ENCODE results near the gene TTN. TPM values are rescaled to one million over a fixed set of nuclear protein-coding genes. Genes with fewer than 3 reads are reported as not detected.

The TTN gene
- total and polyA plus RNA-seq, 10 of the 15 experiments (the other 5 are each of a cell fraction or from before 2014, with no cell fraction given): 0.15 to 9.0 (median 1.8) TPM

DNA sequence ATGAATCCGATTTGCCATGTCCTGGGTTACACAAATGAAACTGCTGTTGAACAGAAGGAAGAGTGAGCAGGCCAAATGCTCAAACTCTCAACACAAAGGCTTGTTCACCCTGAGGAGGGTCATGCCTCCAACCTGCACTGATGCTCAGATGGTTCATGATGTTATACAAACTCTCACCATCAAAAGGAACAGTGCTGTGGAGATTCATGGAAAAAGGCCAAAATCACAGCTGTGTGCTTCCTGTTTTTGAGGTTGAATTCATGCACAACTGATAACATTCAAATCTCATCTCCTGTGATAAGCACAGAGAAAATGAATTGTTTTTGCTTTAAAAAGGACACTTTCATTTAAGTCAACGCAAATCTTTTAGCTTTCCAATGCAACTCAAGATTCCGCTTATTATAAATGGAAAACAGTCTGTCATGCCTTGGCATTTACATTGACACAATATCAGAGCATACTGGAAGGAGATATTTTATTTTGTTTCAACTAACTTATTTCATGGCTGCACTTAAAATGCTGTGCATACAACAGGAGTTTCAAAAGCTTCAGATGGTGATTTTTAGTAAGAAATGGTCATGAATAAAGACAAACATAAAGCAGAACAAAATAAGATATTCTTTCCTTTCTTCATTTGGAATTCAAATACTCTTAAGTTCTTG, 22.2 kb upstream of the TTN start:
- ATAC-seq (no peak), FAIRE-seq (no peak), DNase-seq (ENCODE audit: low read depth, low spot score) (no peak)
- Histone ChIP-seq H3K4me2 (ENCODE audit: control insufficient read depth, insufficient read depth) (no peak overlapping the region), H3K4me1 (ENCODE audit: control insufficient read depth, insufficient read depth, low read length) (no peaks in the 10 kb centered on the region), H3K27ac (ENCODE audit: control insufficient read depth, insufficient read depth) (no peak overlapping the region), H3K79me2 (ENCODE audit: control insufficient read depth, insufficient read depth, low read length) (no peaks in the 10 kb centered on the region), H3K36me3 (ENCODE audit: control insufficient read depth in 2 of 2, insufficient read depth in 2 of 2, low read length in 1 of 2) (no peaks in the 10 kb centered on the region), H4K20me1 (ENCODE audit: control insufficient read depth, insufficient read depth) (no peaks in the 10 kb centered on the region), H3K9me3 (replicated peaks; ENCODE audit: control insufficient read depth, insufficient read depth, low read length) (no peaks in the 10 kb centered on the region), H3K9ac (ENCODE audit: control insufficient read depth, insufficient read depth, low read length) (no peak overlapping the region), H3K27me3 (replicated peaks in 1 of 2; ENCODE audit: control insufficient read depth in 2 of 2, insufficient read depth in 2 of 2, low read length in 1 of 2) (no peaks in the 10 kb centered on the region), H3K4me3 (no peak overlapping the region), H2AFZ (ENCODE audit: control insufficient read depth, low read depth, low read length) (no peak overlapping the region)
- in situ Hi-C loops (cut with MboI): no loop called here
- ChIA-PET CTCF (interaction anchor here (1.5 to 1.8 kb wide), 2 partner anchors 9 to 300 kb away, joined by 3 to 6 read pairs; no protein-coding TSS in a partner anchor), POLR2A (no interaction called here), SMC1A (ENCODE audit: uncharacterized antibody, unreplicated experiment) (interaction anchor here (1.0 kb wide), 1 partner anchor 9 kb away, joined by 5 read pairs; no protein-coding TSS in a partner anchor), RAD21 (ENCODE audit: unreplicated experiment) (no interaction called here)
- 57% methylated on average over 3 of the region's 3 CpGs for WGBS (ENCODE audit: insufficient coverage, insufficient replicate concordance, low lambda C conversion rate, missing lambda C conversion rate)
- no peak for TF ChIP-seq PKNOX1 (IDR thresholded peaks at IDR 0.05)
- BruUV-seq (replicated peaks): no TSS peak
- intact Hi-C loops (cut with micrococcal nuclease; ENCODE audit: unreplicated experiment): no loop called here

GRCh38 chr2:178828486-178828881, 21.3 kb upstream of the TTN start:
- ATAC-seq: no peak
- no peak for DNase-seq (ENCODE audit: low read depth, low spot score)
- no peaks in the 10 kb centered on the region for H3K9me3 ChIP-seq (replicated peaks; ENCODE audit: control insufficient read depth, insufficient read depth, low read length)
- in situ Hi-C loops (cut with MboI) (no loop called here), intact Hi-C loops (cut with micrococcal nuclease; ENCODE audit: unreplicated experiment) (no loop called here)
- TF ChIP-seq NBN (IDR thresholded peaks at IDR 0.05) (no peak), EP300 (IDR thresholded peaks at IDR 0.05; ENCODE audit: borderline replicate concordance in 1 of 2, control insufficient read depth in 1 of 2, low read depth in 2 of 2, low read length in 2 of 2) (no peak), NR2C1 (IDR thresholded peaks at IDR 0.05) (no peak)
- H3K79me2 ChIP-seq (ENCODE audit: control insufficient read depth, insufficient read depth, low read length): no peaks in the 10 kb centered on the region
- H4K20me1 ChIP-seq (ENCODE audit: control insufficient read depth, insufficient read depth): no peaks in the 10 kb centered on the region
- no peak overlapping the region for H3K9ac ChIP-seq (ENCODE audit: control insufficient read depth, insufficient read depth, low read length)
- H3K4me3 ChIP-seq: no peak overlapping the region
- FAIRE-seq: no peak
- BruUV-seq (replicated peaks): no TSS peak
- no peaks in the 10 kb centered on the region for H3K27me3 ChIP-seq (replicated peaks in 1 of 2; ENCODE audit: control insufficient read depth in 2 of 2, insufficient read depth in 2 of 2, low read length in 1 of 2)
- POLR2A ChIA-PET: interaction anchor here (1.1 kb wide), 1 partner anchor 20 kb away, joined by 3 read pairs; no protein-coding TSS in a partner anchor
- SMC1A ChIA-PET (ENCODE audit: uncharacterized antibody, unreplicated experiment): interaction anchor here (2.3 kb wide), 1 partner anchor 16 kb away, joined by 8 read pairs; no protein-coding TSS in a partner anchor
- 79% methylated on average over 4 of the region's 4 CpGs for WGBS (ENCODE audit: insufficient coverage, insufficient replicate concordance, low lambda C conversion rate, missing lambda C conversion rate)
- no peaks in the 10 kb centered on the region for H3K36me3 ChIP-seq (ENCODE audit: control insufficient read depth in 2 of 2, insufficient read depth in 2 of 2, low read length in 1 of 2)
- no peak overlapping the region for H3K27ac ChIP-seq (ENCODE audit: control insufficient read depth, insufficient read depth)
- CTCF ChIA-PET: interaction anchor here (0.6 to 1.5 kb wide), 4 partner anchors 9 to 301 kb away, joined by 3 read pairs; no protein-coding TSS in a partner anchor
- no peaks in the 10 kb centered on the region for H3K4me1 ChIP-seq (ENCODE audit: control insufficient read depth, insufficient read depth, low read length)
- RAD21 ChIA-PET (ENCODE audit: unreplicated experiment): no interaction called here
- H3K4me2 ChIP-seq (ENCODE audit: control insufficient read depth, insufficient read depth): no peak overlapping the region
- H2AFZ ChIP-seq (ENCODE audit: control insufficient read depth, low read depth, low read length): no peak overlapping the region

All from GM12878 (cell line).